Thyroid gland (tissue), 4 donors: Measurements from ENCODE around the gene TK2.

Experiments used
- CTCF ChIP-seq, 6 experiments: fragments of 200-600 bp in 3 of 6; fragments of 450-650 bp in 3 of 6; sonication (generic) in 3 of 6; IDR thresholded peaks; one replicate each; pipeline ENCODE4 v1.5.1; 2016 to 2019; ENCODE audit warnings: antibody characterized with exemption in 6 of 6, mild to moderate bottlenecking in 2 of 6, inconsistent platforms in 1 of 6, moderate library complexity in 1 of 6
- POLR2A ChIP-seq, 2 donors: fragments of 450-650 bp; IDR thresholded peaks; one replicate each; pipeline ENCODE4 v1.6.1; 2017; ENCODE audit warnings: antibody characterized with exemption in 2 of 2, mild to moderate bottlenecking in 2 of 2, moderate library complexity in 1 of 2

GRCh38 chr16:66544016-66544757 is 5.7 kb downstream of the TK2 start:
- TF ChIP-seq CTCF (IDR thresholded peaks at IDR 0.05), result no peak
- no peak for TF ChIP-seq POLR2A (IDR thresholded peaks at IDR 0.05)
